Activated naive CD4-positive, alpha-beta T cell treated with anti-CD3 and anti-CD28 coated beads, Interleukin-2, amount 50 U/mL, for 72 hours (primary cell): ENCODE data around the gene PTPRE. TPM values are rescaled to one million over a fixed set of nuclear protein-coding genes. Genes with fewer than 3 reads are reported as not detected.

Experiments
- ATAC-seq, 2 donors: fragments of 150-1000 bp; cut with Tn5 transposase; 2 replicates each; pipeline ENCODE4 v1.10.0; 2021; ENCODE audit warnings: mild to moderate bottlenecking in 2 of 2, moderate library complexity in 2 of 2
- DNase-seq, 2 donors: peaks; one replicate each; pipeline ENCODE4 v3.0.0; 2021 to 2022; ENCODE audit warnings: low spot score in 2 of 2
- H3K27ac Mint-ChIP-seq, 2 donors: one replicate each; pipeline ENCODE4 v1.8.0; 2022; ENCODE audit warnings: mild to moderate bottlenecking in 2 of 2, mixed read lengths in 2 of 2
- H3K36me3 Mint-ChIP-seq, 2 donors: one replicate each; pipeline ENCODE4 v1.8.0; 2022; ENCODE audit warnings: mixed read lengths in 2 of 2
- H3K9me3 Mint-ChIP-seq, 2 donors: one replicate each; pipeline ENCODE4 v1.8.0; 2022; ENCODE audit warnings: mixed read lengths in 2 of 2
- total RNA-seq, 2 donors: library from RNA; stranded (reverse); gene quantifications; one replicate each; pipeline ENCODE4 v1.2.3, GENCODE V29; 2022

Gene PTPRE
- total RNA-seq, 2 donors from 2014 or later, result 28.4 to 55.5 TPM

DNA sequence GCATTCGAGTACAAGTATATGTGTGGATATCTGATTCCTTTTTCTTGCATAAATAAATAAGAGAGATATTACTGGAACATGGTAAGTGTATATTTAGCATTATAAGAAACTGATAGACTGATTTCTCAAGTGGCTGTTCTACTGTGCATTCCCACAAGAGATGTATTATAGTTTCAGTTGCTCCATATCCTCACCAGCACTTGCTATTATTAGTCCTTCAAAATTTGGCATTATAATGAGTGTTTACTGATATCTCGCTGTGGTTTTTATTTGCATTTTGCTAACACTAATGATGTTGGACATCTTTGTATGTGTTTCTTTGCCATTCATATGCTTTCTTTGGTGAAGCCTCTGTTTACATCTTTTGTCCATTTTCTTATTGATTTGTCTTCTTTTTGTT is 9.7 kb upstream of the PTPRE start:
- no peak for ATAC-seq
- H3K36me3 Mint-ChIP-seq, result no peaks in the 10 kb centered on the region

GRCh38 chr10:127899766-127900387 is 7.0 kb upstream of the PTPRE start:
- ATAC-seq (peak in 1 of 2 donors; percentile 58), DNase-seq (no peak)
- H3K9me3 Mint-ChIP-seq, result no peaks in the 10 kb centered on the region
- no peaks in the 10 kb centered on the region for H3K36me3 Mint-ChIP-seq
- H3K27ac Mint-ChIP-seq, result no peak overlapping the region

More for the DNA sequence above, 9.7 kb upstream of the PTPRE start:
- Mint-ChIP-seq H3K27ac (no peak overlapping the region), H3K9me3 (no peaks in the 10 kb centered on the region)
- no peak for DNase-seq

DNA sequence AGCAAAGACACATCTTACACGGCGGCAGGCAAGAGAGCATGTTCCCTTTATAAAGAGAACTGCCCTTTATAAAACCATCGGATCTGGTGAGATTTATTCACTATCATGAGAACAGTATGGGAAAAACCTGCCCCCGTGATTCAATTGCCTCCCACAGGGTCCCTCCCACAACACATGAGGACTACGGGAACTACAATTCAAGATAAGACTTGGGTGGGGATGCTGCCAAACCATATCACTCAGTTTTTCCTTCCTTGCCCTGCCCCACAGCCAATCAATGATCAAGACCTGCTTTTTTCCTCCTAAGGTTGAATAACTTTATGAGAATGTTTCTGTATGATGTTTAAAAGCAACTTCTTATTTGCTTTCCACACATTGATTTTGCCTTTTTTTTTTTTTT is 3.1 kb upstream of the PTPRE start:
- DNase-seq (no peak), ATAC-seq (no peak)
- Mint-ChIP-seq H3K9me3 (no peaks in the 10 kb centered on the region), H3K27ac (no peak overlapping the region), H3K36me3 (no peaks in the 10 kb centered on the region)

DNA sequence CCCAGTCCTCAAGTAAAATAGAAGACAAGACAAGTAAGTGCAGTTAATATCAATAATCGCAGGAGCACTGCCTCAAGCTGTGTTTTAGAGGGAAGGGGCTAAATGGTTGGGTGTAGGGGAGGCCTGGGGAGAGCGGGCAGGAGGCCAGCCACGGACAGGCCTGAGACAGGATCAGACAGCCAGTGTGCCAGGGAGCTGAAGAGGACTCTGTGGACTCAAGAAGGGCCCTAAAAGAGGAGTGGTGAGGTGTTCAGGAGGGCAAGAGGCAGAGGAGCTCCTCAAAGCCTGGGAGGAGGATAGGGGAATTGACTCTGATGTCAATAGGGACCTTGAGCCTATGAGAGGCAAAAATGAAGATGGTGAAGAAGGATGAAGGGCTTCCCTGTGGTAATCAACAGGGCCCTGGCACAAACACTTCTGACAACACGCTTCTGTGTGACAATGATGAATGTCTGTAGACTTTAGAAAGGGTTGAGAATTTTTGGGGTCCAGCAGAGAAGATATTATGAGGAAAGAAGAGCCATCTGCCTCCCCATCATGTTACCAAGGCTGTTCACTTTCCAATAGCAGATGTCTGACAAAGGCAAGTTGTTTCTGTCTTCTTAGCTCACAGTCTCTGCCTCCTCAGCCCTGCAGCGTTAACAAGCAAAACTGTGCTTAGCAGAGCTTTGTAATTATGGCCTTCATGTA is 2.4 kb upstream of the PTPRE start:
- Mint-ChIP-seq H3K9me3 (no peaks in the 10 kb centered on the region), H3K36me3 (no peaks in the 10 kb centered on the region), H3K27ac (no peak overlapping the region)
- DNase-seq (no peak), ATAC-seq (no peak)

GRCh38 chr10:127905001-127905847 is 1.7 kb upstream of the PTPRE start:
- no peaks in the 10 kb centered on the region for H3K9me3 Mint-ChIP-seq
- DNase-seq (no peak), ATAC-seq (no peak)
- no peaks in the 10 kb centered on the region for H3K36me3 Mint-ChIP-seq
- H3K27ac Mint-ChIP-seq, result peak overlapping the region; percentile 13 to 18

- no peaks in the 10 kb centered on the region for H3K9me3 Mint-ChIP-seq
- H3K27ac Mint-ChIP-seq, result peak overlapping the region in 1 of 2 donors; percentile 18
- DNase-seq, result no peak
- H3K36me3 Mint-ChIP-seq, result no peaks in the 10 kb centered on the region
- no peak for ATAC-seq
Observed at GRCh38 chr10:127905848-127906261, 1.0 kb upstream of the PTPRE start.

DNA sequence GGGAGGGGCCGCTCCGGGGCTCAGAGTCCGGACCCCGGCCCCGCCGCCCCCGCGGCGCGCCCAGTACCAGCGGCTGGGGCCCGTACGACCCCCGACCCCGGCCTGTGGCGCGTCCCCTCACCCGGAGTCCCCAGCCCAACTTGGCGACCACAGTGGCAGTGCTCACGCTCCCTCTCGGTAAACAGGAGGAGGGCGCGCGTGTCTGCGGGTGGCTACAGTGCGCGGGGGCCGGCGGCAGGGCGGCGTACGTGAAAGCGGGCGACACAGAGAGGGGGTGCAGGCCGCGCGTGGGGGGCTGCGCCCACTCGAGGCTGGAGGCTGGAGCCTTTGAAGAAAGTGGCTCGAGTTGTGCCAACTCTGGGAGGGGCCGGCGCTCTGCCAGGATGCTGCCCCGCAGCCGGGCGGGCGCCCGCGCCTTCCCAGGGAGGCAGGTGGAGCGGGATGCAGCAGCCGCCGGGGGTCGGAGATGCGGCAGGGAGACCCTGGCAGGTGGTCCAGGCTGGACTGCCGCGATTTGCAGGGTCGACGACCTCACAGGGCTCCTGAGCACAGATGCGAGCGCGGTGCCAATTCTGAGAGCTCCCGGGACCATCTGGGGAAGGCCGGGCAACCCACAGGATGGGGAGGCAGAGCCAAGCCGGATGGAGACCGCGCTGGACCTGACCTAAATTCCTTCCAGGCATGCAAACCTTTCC is 655 bp downstream of the PTPRE start:
- DNase-seq, result peak in 1 of 2 donors; percentile 32
- peak; percentile 35 to 37 for ATAC-seq
- no peaks in the 10 kb centered on the region for H3K9me3 Mint-ChIP-seq
- H3K36me3 Mint-ChIP-seq, result no peaks in the 10 kb centered on the region
- H3K27ac Mint-ChIP-seq, result no peak overlapping the region

GRCh38 chr10:127908106-127908958 is 1.4 kb downstream of the PTPRE start:
- H3K9me3 Mint-ChIP-seq, result no peaks in the 10 kb centered on the region
- H3K27ac Mint-ChIP-seq, result no peak overlapping the region
- no peak for ATAC-seq
- no peak for DNase-seq
- H3K36me3 Mint-ChIP-seq, result no peaks in the 10 kb centered on the region

DNA sequence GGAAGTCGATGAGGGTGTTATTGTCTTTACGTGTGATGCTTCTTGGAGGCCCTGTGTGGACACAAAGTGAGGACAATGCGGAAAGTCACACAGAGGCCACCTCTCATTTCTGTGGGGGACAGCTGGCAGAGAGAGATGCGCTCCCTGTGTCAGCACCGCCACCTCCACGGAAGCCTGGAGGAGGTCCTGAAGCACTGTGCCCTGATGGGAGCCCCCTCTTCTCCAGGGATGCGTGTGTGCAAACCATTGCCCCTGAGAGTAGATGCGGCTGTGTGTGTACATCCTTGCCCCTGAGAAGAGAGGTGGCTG is 2.0 kb downstream of the PTPRE start:
- H3K9me3 Mint-ChIP-seq, result no peaks in the 10 kb centered on the region
- no peak overlapping the region for H3K27ac Mint-ChIP-seq

DNA sequence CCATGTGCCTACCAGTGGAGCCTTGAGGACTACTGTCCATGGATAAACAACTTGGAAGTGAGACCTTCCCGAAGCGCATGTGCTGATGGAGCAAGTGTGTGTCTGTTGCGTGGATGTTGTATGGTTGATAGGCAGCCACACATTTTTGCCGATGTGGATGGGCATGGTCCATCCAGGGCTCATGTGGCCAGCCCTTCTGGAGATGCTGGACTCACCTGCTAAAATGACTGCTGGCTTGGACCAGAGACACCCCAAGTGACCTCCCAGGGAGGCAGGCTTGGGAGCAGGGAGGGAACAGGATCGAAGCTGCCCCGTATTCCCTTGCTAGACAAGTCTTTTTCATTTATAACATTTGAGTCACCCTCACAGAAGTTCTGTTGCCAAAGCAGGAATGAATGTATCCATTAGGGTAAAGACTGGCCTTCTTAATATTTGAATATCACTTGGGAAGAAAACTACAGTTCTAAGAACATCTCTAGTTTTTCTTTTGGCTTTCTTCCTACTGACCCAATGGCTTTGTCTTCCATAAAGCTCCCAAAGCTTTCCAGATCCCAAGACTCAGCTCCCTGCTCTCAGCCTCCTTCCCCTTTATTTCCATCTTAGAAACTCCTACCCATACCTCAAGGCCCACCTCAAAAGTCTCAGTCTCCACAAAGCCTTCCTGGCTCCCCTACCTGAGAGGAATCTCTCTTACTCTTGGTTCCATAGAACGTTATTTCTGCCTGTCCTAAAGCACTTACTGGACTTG is 3.0 kb downstream of the PTPRE start:
- Mint-ChIP-seq H3K36me3 (no peaks in the 10 kb centered on the region), H3K9me3 (no peaks in the 10 kb centered on the region), H3K27ac (no peak overlapping the region)
- DNase-seq (no peak), ATAC-seq (no peak)

More for the DNA sequence above, 2.0 kb downstream of the PTPRE start:
- ATAC-seq, result no peak
- DNase-seq, result no peak
- H3K36me3 Mint-ChIP-seq, result no peaks in the 10 kb centered on the region

DNA sequence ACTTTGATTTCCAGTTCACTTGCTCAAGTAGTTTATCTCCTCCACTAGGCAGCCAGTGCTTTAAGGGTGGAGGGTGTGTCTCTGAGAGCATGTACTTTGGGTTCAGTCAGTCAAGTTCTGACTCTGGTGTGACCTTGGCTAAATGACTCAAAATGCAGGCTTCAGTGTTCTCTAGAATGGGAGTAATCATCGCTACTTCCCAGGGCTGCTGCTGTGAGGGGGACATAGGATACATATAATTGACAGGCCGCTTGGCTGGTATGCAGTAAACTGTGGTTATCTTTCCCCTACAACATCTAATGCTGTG is 3.5 kb downstream of the PTPRE start:
- H3K27ac Mint-ChIP-seq, result no peak overlapping the region
- DNase-seq, result no peak
- H3K9me3 Mint-ChIP-seq, result no peaks in the 10 kb centered on the region
- no peak for ATAC-seq
- no peaks in the 10 kb centered on the region for H3K36me3 Mint-ChIP-seq

DNA sequence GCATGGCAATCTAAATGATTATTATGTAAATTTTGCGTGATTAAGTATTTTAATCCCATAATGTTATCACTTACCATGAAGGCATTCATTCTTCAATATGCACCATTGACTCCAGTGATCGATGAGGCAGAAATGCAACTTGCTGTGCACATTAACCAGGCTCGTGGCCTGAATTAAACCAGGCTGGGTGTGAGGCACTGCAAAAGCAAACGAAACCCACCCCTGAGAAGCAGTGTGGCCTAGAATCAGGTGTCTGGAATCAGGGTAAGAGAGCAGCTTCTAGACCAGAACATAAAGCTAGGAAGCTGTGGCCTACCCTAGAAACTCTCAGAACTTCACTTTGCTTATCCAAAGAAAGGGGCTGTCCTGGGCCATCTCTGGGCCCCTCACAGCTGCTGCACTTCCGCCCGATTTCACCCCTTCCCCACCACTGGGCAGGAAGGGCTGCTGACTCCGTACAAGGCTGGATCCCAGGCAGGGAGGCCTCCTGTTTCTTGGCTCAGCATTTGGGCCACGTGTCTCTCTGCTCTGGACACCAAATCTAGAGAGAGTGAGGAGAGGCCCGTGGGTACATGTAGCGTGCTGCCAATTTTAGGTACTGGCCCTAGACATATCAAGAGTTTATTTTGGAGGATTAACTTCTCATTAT is 4.4 kb downstream of the PTPRE start:
- ATAC-seq (no peak), DNase-seq (no peak)
- peaks cover 0 to 3% of the 10 kb centered on the region in 2 donors for H3K9me3 Mint-ChIP-seq
- peaks cover 0 to 4% of the 10 kb centered on the region in 2 donors for H3K36me3 Mint-ChIP-seq
- H3K27ac Mint-ChIP-seq, result no peak overlapping the region

DNA sequence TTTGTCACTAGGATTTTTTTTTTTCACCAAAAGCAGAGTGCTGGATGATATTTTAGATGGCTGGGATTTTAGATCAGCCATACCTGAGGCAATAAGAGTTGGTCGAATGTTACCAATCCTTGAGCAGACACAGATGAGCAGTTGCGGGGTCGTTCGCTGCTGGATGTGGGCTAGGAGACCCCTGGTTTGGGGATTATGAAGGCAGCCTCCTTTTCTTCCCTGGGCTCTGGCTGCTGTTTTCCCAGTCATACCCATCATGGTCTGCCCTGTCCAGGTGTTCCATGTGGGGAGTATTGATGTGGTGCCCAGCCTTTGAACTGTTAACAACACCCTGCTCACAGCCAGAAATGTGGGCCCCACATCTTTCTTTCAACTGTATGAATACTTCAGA is 5.0 kb downstream of the PTPRE start:
- Mint-ChIP-seq H3K9me3 (peaks cover 0 to 5% of the 10 kb centered on the region in 2 donors), H3K36me3 (peaks cover 0 to 6% of the 10 kb centered on the region in 2 donors), H3K27ac (no peak overlapping the region)
- no peak for ATAC-seq
- DNase-seq, result no peak

DNA sequence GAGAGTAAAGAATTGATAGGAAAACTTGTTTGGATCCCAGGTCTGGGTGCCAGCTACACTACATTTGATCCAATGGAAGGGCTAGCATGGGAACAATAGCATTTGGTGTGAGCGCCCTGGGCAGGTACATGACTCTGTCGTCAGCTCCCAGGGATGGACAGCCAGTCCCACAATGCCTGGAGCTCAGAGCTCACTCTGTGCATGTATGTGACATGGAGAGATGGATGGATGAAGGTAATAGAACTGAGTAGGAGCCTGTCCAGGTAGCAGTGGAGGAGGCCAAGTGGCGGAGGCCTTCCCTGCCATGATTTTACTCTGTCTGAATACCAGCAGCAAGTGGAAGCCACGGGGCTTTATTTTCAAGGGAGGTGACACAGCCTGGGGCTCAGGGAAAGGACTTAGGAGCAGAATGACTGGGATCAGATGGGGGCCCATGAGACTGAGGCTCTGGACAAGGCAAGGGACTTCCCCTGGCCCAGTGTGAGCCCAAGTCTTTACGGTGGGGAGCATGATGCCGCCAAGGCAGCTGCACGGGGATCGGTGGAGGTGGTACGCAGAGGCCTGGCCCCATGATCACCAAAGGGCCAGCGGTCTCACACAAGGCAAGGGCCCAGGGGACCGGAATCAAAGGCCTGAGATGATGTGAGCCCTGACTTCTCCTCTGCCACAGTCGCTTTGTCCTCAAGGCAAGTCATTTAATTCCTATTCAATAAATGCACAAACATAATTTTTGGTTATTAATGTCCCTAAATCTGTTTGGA is 5.9 kb downstream of the PTPRE start:
- H3K36me3 Mint-ChIP-seq, result peaks cover 0 to 6% of the 10 kb centered on the region in 2 donors
- H3K27ac Mint-ChIP-seq, result no peak overlapping the region
- no peak for DNase-seq
- ATAC-seq, result no peak
- H3K9me3 Mint-ChIP-seq, result peaks cover 0 to 5% of the 10 kb centered on the region in 2 donors

- H3K9me3 Mint-ChIP-seq, result peaks cover 0 to 5% of the 10 kb centered on the region in 2 donors
- ATAC-seq, result no peak
Observed at GRCh38 chr10:127913368-127913759, 6.5 kb downstream of the PTPRE start.

More at GRCh38 chr10:127913368-127913759, 6.5 kb downstream of the PTPRE start:
- no peak for DNase-seq
- peaks cover 0 to 6% of the 10 kb centered on the region in 2 donors for H3K36me3 Mint-ChIP-seq
- H3K27ac Mint-ChIP-seq, result no peak overlapping the region
